GM18511 (cell line): ENCODE data around the gene KRT6C.

Experiments
- ATAC-seq: cut with Tn5 transposase; IDR thresholded peaks from one replicate; pipeline ENCODE4 v1.9.1; 2021; ENCODE audit warnings: mild to moderate bottlenecking, moderate library complexity; ENCODE audit not compliant: unreplicated experiment

Gene KRT6C

DNA sequence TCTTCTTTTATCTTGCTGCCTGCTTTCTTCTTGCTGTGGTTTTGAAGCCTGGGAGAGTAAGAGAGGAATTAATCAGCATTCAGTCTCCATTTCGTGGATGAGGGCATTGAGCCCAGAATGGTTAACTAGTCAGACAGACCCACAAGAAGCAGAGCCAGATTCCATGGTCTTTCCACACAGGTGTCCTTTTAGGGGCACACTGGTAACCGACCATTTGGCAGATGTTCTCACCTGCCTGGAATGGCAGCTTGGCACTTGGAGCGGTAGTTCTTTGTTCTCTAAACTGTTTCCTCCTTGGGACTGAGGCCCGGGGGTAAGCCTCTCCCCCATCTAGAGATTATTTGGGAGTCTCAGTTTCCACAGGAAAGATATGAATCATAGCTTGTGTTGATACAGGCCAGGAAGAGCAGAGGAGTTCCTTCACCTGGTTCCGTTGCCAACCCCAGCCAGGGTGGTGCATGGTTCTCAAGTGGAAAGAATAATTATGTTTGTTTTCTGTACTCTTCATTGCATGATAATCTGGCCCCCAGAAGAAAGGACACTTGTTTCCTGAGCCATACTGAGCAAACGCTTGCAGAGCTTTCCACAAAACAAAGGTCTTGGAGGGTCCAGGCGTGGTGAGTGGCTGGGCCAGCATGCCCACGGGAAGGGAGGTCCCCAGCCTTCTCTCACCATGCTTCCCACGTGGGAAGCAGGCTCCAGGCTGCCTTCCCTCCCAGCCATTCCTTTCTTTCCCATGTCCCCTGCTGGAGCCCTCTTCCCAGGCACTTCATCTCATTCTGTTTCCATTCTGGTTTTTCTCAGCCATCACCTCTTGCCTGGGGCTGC lies 37.4 kb downstream of the KRT6C start:
- ATAC-seq: no peak

DNA sequence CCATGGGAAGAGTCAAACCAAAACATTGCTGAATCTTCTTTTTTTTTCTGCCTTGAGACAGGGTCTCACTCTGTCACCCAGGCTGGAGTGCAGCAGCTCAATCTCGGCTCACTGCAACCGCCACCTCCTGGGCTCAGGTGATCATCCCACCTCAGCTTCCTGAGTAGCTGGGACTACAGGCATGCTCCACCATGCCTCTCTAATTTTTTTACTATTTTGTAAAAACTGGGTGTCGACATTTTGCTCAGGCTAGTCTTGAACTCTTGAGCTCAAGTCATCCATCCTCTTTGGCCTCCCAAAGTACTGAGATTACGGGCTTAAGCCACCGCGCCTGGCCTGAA lies 38.0 kb downstream of the KRT6C start:
- ATAC-seq: no peak

DNA sequence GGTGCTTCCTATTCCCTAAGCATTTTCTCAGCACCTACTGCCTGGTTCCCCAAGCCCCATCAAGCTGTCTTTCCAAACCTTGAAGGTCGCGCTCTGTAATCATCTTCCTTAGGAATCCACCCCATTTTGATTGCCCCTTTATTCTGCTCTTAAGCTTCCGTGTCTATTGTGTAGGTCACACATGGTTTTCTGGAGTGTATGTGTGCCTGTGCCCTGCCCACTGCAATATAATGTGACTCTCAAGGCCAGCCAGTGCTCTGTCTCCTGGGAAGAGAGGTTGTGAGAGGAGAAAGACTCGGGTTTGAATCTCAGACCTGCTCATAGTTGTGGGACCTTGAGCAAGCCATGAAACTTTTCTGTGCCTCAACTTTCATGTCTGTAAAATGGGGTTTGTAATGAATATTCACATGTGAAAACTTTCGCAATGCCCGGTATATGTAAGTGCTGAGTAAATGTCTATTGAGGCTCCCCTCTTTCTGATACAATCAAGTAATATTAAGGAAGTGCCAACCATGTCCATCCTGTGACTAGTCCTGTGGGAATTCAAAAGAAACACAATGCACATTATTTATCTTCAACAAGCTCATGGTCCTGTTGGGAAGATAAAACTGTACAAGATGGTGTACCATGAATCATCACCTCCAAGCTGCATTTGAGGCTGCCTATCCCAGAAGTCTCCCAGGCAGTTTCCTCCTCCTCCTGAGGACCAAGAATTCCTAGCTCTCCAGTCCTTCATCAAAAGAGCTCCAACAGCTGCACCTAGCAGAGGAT lies 38.7 kb downstream of the KRT6C start:
- no peak for ATAC-seq

DNA sequence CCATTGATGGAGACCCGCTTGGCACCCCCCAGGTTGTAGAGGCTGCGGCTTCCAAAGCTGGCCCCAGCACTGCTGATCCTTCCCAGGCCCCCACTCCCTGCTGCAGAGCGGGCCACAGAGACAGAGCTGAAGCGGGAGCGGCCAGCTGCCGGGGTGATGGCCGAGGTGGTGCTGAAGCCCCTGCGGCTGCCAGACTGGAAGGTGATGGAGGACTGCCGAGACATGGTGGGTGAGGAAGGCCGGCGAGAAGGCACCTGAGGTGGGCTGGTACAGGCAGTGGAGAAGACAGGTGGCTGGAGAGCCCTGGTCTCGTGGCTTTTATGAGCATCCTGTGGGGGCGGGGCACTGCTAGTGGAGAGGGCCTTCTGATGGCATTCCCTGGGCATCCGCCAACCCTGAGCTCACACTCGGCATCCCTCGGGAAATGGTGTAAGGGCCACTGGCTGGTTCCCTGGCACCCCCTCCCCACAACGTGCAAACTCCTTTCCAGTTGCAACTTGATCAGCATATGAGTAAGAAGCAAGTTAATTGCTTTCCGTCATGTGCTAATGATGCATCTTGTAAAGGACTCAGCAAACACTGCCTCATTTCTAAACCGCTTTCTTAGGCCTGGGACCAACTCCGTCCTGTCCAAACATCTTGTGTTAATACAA lies 39.4 kb downstream of the KRT6C start, which contains the start of gene KRT75:
TSS of gene KRT75 (minus strand) at position 291 of the 653 bp plus-strand sequence. CDS start at position 224, 67 bp downstream.
- ATAC-seq: no peak

DNA sequence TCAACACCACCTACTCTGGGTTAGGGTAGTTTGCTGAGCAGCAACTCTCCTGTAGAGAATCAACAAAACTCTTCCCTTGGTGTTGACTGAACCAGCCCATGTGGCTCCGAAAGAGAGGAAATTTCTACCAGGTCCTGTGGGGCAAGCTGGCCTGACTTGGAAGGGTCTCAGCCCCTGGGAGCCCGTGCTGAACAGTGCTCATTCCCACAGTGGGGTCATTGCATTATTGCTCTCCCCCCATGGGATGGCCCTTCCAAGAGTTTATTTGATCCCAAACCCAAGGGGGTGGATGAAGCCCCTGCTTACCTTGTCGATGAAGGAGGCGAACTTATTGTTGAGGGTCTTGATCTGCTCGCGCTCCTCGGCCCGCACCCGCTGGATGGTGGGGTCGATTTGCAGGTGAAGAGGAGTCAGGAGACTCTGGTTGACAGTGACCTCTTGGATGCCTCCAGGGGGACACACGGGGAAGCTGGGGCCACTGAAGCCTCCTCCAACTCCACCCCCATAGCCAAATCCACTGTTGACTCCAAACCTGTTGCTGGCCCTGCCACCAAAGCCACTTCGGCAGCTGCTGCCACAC lies 40.0 kb downstream of the KRT6C start:
- no peak for ATAC-seq

DNA sequence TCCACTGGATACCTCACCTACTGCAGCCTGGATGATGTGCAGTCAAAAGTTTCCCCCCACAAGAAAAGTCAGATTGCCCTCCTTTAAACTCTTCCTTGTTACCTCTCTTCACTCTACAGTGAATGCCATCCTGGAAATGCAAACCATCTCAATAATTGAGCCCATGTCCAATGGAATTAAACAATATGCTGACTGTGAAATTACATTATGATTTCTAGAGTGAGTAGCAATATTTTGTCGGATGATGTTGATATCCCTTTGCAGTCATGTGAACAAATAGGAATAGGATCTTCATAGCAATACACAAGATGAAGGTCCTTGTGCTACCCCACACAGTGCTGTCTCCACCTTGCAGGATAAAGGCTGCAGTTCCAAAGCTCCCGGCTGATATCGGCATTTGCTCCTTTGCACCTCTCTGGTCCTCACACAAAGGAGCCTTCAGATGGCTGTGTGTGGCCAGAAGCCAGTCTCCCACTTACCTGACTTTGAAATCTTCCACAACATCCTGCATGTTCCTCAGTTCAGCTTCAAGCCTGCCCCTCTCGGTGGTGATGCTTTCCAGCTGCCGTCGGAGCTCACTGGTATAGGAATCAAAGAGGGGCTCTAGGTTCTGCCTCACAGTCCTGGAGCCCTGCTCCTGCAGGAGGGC lies 40.9 kb downstream of the KRT6C start:
- ATAC-seq: no peak

DNA sequence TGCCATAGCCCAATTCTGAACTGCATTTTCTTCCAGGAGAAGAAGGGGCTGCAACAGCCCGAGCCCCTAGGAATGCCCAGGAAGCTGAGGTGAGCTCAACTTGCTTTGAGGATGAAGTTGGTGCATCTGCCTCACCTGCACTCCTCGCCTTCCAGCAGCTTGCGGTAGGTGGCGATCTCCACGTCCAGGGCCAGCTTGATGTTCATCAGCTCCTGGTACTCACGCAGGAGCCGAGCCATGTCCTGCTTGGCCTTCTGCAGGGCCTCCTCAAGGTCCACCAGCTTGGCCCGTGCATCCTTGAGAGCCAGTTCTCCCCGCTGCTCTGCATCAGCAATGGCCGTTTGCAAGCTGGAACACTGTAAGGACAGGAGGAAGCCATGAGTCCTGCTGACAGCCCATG lies 45.5 kb downstream of the KRT6C start:
- ATAC-seq: no peak

DNA sequence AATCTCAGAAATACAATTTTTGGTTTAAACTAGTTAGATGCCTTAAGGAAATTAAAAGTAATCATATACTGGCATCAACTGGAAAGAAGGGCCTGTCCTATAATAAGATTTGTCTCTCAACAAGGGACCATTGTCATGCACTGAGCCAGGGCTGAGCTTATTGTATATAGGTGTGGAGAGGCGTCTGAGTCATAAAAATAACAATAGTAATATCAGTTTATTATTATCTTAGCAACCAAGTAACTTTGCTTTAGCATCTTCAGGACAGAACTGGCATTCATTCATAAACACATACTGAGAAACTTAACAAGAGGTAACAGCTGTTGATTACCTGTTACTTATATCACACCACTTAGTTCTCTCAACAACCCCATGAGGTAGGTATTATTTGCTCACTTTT lies 46.5 kb downstream of the KRT6C start:
- ATAC-seq: no peak

DNA sequence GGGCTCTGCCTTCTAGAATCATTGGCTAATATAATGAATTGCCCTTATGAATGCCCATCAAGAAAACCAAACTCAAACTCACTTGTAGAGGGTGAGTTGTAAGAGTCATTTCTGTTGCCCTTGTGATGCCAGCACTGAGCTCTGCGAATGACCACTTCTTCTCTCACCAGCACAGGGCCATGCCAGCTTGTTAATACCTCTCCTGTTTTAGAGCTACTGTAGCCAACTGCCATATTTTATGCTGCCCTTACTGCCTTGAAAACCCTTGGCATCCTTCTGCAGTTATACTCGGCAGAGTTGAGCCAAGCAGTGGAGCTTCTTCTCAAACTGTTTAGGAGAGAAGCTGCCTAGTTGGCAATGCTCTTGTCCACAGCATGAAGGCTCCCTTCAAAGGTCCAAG lies 47.6 kb downstream of the KRT6C start:
- no peak for ATAC-seq

DNA sequence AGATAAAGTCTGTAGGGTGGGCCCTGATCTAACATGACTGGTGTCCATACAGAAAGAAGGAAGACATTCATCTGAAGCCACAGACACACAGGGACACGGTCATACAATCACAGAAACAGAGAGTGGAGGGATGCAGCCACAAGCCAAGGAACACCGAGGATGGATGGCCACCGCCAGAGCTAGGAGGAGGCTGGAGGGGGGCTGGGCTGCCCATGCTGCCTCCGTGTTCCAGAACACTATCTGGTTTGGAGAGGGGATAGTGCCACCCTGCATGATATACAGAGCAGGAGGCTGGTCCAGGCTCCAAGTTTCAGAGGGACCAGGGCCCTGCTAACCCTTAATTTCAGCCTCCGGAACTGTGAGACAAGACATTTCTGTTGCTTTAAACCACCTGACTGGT lies 48.1 kb downstream of the KRT6C start:
- ATAC-seq: no peak

DNA sequence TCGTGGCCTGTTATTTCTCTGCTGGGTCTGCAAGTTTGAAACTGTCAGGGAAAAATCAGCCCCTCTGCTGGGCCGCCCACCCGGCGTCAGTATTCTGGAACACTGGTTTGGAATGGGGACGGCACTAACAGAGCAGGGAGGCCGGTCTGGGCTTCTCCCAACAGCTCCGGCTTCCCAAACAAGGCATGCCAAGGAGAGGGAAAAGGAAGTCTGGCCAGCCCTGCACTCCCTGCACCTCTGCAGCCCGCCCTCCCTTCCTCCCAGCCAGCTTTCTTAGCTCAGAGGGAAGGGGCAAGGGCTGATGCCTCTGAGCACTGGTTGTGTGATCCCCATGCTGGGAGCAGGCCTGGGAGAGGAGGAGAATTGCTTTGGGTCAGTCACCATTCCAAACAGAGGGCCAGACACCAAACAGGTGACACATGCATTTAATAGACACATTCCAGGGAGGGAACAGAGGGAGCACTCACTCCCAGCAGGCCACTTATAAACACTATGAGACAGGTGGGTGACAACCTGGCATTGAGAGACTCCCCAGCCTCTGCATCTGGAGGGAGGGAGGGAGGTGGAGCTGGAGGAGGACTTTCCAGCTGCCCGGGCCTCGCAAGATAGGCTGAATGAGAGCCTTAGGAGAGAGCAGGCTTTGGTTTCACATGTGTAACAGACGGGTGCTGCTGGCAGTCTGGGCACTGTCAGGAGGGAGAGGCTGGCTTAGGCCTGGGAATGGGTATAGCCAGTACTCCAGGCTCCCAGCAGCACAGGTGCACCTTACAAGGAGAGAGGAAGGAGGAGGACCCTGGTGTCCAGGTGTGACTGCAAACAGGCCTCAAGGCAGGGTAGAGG lies 49.7 kb downstream of the KRT6C start:
- ATAC-seq: no peak

DNA sequence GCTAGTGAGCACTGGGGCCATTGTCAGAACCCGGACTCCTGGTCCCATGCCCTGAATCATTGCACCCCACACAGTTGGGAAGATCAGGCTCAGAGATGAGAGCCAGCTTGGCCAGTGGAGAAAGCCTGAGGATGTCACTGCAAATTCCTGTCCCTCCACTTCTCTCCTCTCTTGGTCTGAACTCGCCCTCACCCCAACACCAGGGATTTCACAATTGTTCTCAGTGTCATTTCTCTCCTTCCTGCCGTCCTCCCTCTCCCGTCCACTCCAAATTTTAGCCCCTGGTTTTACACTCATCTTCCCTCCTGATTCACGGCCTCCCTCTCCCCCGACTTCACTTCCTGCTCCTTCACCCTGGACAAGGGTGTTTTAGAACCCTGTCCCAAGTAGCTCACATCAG lies 50.6 kb downstream of the KRT6C start:
- ATAC-seq: no peak

DNA sequence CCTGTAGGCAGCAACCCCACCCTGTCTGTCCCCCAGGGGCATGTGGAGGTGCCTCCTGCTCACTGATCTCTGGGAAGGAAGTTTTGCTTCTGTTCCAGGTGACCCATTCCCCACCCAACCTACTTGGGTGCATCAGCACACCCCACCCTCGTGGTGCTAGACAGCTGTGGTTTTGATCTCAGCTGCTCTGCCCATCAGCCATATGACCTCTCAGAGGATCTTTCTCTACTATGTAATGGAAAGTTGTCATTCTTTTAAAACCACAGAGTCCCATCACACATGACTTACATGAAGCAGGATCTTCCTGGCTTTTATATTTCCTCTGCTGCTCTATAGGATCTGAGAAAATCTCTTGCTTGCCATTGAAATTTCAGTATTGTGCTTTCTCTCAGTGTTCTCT lies 53.9 kb downstream of the KRT6C start:
- no peak for ATAC-seq

DNA sequence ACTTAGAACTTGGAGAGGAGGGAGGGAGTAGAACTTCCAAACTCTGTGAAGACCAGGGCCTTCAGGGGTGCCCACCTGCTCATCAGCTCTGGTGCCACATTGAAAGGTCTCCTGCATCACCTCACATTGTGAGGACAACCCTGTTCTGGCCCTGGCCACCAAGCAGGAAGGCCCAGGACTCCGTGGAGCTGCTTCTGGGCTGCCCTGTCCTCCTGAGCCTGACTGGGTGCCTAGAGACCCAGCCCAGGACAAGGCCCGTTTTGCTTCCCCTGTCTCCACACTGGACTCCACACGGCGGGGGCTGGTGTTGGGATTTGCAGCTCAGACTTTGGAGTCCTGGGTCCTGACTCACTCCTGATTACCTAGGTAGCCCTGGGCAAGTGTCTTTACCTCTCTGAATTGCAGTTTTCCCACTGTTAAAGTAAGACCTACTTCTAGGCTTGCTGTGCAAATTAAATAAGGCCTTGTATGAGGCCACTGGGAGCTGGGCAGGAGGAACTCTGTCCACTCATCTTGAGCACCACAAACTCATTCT lies 55.0 kb downstream of the KRT6C start:
- no peak for ATAC-seq
